HCT116 (cell line): ENCODE data around the gene C1orf53. TPM values are rescaled to one million over a fixed set of nuclear protein-coding genes. Genes with fewer than 3 reads are reported as not detected.

ENCODE experiments used
- ATAC-seq: fragments of 200-7000 bp; cut with Tn5 transposase; 2 replicates; pipeline ENCODE4 v1.9.1; 2020; ENCODE audit warnings: mild to moderate bottlenecking, moderate library complexity
- BruUV-seq: library from RNA; stranded (reverse); fragments of 400-500 nt; replicated peaks from 2 replicates; lab custom pipeline; 2021; lab: Mats Ljungman, UMichigan
- CTCF ChIA-PET: fragments of 300-600 bp; sonication (Branson Sonifier 250); formaldehyde crosslinking; loops from one replicate; lab custom pipeline; 2021; ENCODE audit warnings: antibody characterized with exemption; lab: Charles Lee
- POLR2A ChIA-PET: fragments of 300-600, 350-600 bp; sonication (Branson Sonifier 250); formaldehyde crosslinking; loops from one replicate; lab custom pipeline; 2021; ENCODE audit warnings: antibody characterized with exemption; lab: Charles Lee
- RAD21 ChIA-PET, 2 experiments: fragments of 300-600 bp; sonication (Branson Sonifier 250); formaldehyde crosslinking; loops; one replicate each; lab custom pipeline; 2023; ENCODE audit warnings: low total read pairs in 2 of 2; ENCODE audit not compliant: uncharacterized antibody in 2 of 2, unreplicated experiment in 2 of 2, low non-redundant PET in 1 of 2; lab: Charles Lee
- DNase-seq: peaks from one replicate; pipeline ENCODE4 v3.0.0-alpha.2; 2010; ENCODE audit warnings: low read depth, low spot score
- H2AFZ ChIP-seq: fragments of 200-600 bp; shearing (Covaris generic), sonication (generic); 2 replicates; pipeline ENCODE4 v1.6.1; 2017; ENCODE audit warnings: low read depth, mixed run types, mixed read lengths, antibody characterized with exemption, low read length; ENCODE audit not compliant: poor library complexity, severe bottlenecking
- H3K27ac ChIP-seq: 2 replicates; pipeline ENCODE4 v1.5.1; 2012; ENCODE audit warnings: low read depth, low read length
- H3K27me3 ChIP-seq: fragments of 200-600 bp; sonication (generic); 2 replicates; pipeline ENCODE4 v1.6.1; 2016; ENCODE audit warnings: mixed run types, low read length, mixed read lengths; ENCODE audit not compliant: insufficient read depth
- H3K36me3 ChIP-seq, 2 experiments: fragments of 200-500 bp in 1 of 2; fragments of 200-600 bp in 1 of 2; sonication (Bioruptor generic) in 1 of 2; sonication (generic) in 1 of 2; 2 replicates each; pipeline versions ENCODE4 v1.5.1 to v1.6.1; 2014 to 2016; ENCODE audit warnings: low read length in 2 of 2, inconsistent platforms in 1 of 2, mixed read lengths in 1 of 2, mixed run types in 1 of 2; ENCODE audit not compliant: insufficient read depth in 2 of 2, control insufficient read depth in 1 of 2
- H3K4me1 ChIP-seq, 2 experiments: fragments of 200-600 bp in 1 of 2; sonication (generic) in 1 of 2; 2 replicates each; pipeline versions ENCODE4 v1.5.1 to v1.6.1; 2012 to 2017; ENCODE audit warnings: low read length in 2 of 2, inconsistent platforms in 1 of 2, mild to moderate bottlenecking in 1 of 2, mixed read lengths in 1 of 2, mixed run types in 1 of 2, moderate library complexity in 1 of 2; ENCODE audit not compliant: insufficient read depth in 2 of 2, control insufficient read depth in 1 of 2
- H3K4me2 ChIP-seq: fragments of 200-600 bp; sonication (generic); 2 replicates; pipeline ENCODE4 v1.6.1; 2017; ENCODE audit warnings: mixed run types, low read length, mixed read lengths
- H3K4me3 ChIP-seq, 2 experiments: fragments of 200-600 bp in 1 of 2; sonication (generic) in 1 of 2; replicated peaks in 1 of 2; 2 replicates each; pipeline ENCODE4 v1.5.1; 2011 to 2016; ENCODE audit warnings: low read length in 2 of 2, control low read depth in 1 of 2, low read depth in 1 of 2, mild to moderate bottlenecking in 1 of 2, mixed read lengths in 1 of 2, mixed run types in 1 of 2
- H3K79me2 ChIP-seq: fragments of 200-600 bp; sonication (generic); 2 replicates; pipeline ENCODE4 v1.6.1; 2017; ENCODE audit warnings: mild to moderate bottlenecking, mixed run types, low read length, moderate library complexity, mixed read lengths; ENCODE audit not compliant: insufficient read depth
- H3K9ac ChIP-seq: fragments of 200-600 bp; sonication (generic); 2 replicates; pipeline ENCODE4 v1.6.1; 2016; ENCODE audit warnings: low read length, mixed read lengths
- H3K9me2 ChIP-seq: fragments of 200-600 bp; sonication (generic), shearing (Covaris generic); 2 replicates; pipeline ENCODE4 v1.6.1; 2017; ENCODE audit warnings: mixed run types, mild to moderate bottlenecking, moderate library complexity; ENCODE audit not compliant: insufficient read depth
- H3K9me3 ChIP-seq, 2 experiments: fragments of 200-500 bp in 1 of 2; fragments of 200-600 bp in 1 of 2; sonication (Bioruptor generic) in 1 of 2; sonication (generic) in 1 of 2; 2 replicates each; pipeline ENCODE4 v1.6.1; 2014 to 2017; ENCODE audit warnings: low read length in 2 of 2, mixed read lengths in 2 of 2, inconsistent platforms in 1 of 2, low read depth in 1 of 2, mild to moderate bottlenecking in 1 of 2, mixed run types in 1 of 2, moderate library complexity in 1 of 2; ENCODE audit not compliant: control insufficient read depth in 1 of 2, insufficient read depth in 1 of 2
- H4K20me1 ChIP-seq: fragments of 200-600 bp; sonication (generic), shearing (Covaris generic); 2 replicates; pipeline ENCODE4 v1.6.1; 2017; ENCODE audit warnings: mixed run types, mild to moderate bottlenecking, moderate library complexity; ENCODE audit not compliant: insufficient read depth
- CBX3 ChIP-seq: IDR thresholded peaks from 2 replicates; pipeline ENCODE4 v1.6.1; 2012; ENCODE audit warnings: low read depth
- CEBPB ChIP-seq: IDR thresholded peaks from 2 replicates; pipeline ENCODE4 v1.6.1; 2012; ENCODE audit warnings: low read depth
- ELF1 ChIP-seq: IDR thresholded peaks from 2 replicates; pipeline ENCODE4 v1.6.1; 2012; ENCODE audit warnings: low read depth, borderline replicate concordance
- EZH2phosphoT487 ChIP-seq: fragments of 200-600 bp; IDR thresholded peaks from 2 replicates; pipeline ENCODE4 v1.6.1; 2018; ENCODE audit warnings: antibody characterized with exemption, borderline replicate concordance
- POLR2A ChIP-seq: IDR thresholded peaks from 2 replicates; pipeline ENCODE4 v1.7.0; 2011; ENCODE audit warnings: borderline replicate concordance; ENCODE audit not compliant: insufficient read depth, insufficient read length; ENCODE audit errors: extremely low read depth
- POLR2AphosphoS5 ChIP-seq: IDR thresholded peaks from 2 replicates; pipeline ENCODE4 v1.6.1; 2011; ENCODE audit warnings: mild to moderate bottlenecking, low read depth, low read length, moderate library complexity
- ZBTB33 ChIP-seq: IDR thresholded peaks from 2 replicates; pipeline ENCODE4 v1.6.1; 2011; ENCODE audit warnings: mild to moderate bottlenecking, low read length, moderate library complexity; ENCODE audit not compliant: insufficient replicate concordance; ENCODE audit errors: extremely low read depth
- intact Hi-C: fragments of 100-400 bp; cut with micrococcal nuclease; formaldehyde crosslinking; loops from 2 replicates; pipeline ENCODE4 v1.10.0; 2022
- total RNA-seq: library from RNA; stranded (reverse); gene quantifications from one replicate; pipeline ENCODE4 v1.2.1, GENCODE V29; 2021; ENCODE audit not compliant: unreplicated experiment
- TF ChIP-seq, protein P1 (sequence below): IDR thresholded peaks from 2 replicates; pipeline ENCODE4 v1.6.1; 2012; ENCODE audit warnings: low read depth
- TF ChIP-seq, protein P2 (sequence below), 3 experiments: fragments of 200-600 bp in 1 of 3; sonication (generic) in 1 of 3; IDR thresholded peaks in 2 of 3; conservative IDR thresholded peaks in 1 of 3; 2 replicates each; pipeline ENCODE4 v1.5.1; 2012 to 2017; ENCODE audit warnings: low read depth in 2 of 3, low read length in 2 of 3, antibody characterized with exemption in 1 of 3, borderline replicate concordance in 1 of 3, control low read depth in 1 of 3, mild to moderate bottlenecking in 1 of 3, mixed read lengths in 1 of 3, mixed run types in 1 of 3, moderate library complexity in 1 of 3; ENCODE audit not compliant: insufficient read depth in 1 of 3

The C1orf53 gene
- total RNA-seq, 1 experiment from 2014 or later, result 4.2 TPM

- POLR2A ChIA-PET, result no interaction called here
- Histone ChIP-seq H3K4me1 (peaks cover 5 to 19% of the 10 kb centered on the region in 2 experiments; a peak in 3 of 4 replicates), H3K36me3 (no peaks in the 10 kb centered on the region), H3K79me2 (no peaks in the 10 kb centered on the region), H3K4me3 (no peak overlapping the region), H3K4me2 (no peak overlapping the region), H4K20me1 (no peaks in the 10 kb centered on the region), H3K27ac (no peak overlapping the region), H3K9ac (no peak overlapping the region), H3K9me3 (no peaks in the 10 kb centered on the region), H3K27me3 (no peaks in the 10 kb centered on the region; the same call in 1 of the 2 replicates)
- no peak for ATAC-seq
- CTCF ChIA-PET, result interaction anchor here (2.6 to 3.2 kb wide), 2 partner anchors 10 to 295 kb away, joined by 13 to 19 read pairs; partner anchors contain the start of gene C1orf53
- no TSS peak for BruUV-seq
- no peak for TF ChIP-seq ELF1
- TF ChIP-seq, all 23 proteins: peak for 0
- RAD21 ChIA-PET, result no interaction called here
- Histone ChIP-seq H2AFZ (no peak overlapping the region), H3K9me2 (no peaks in the 10 kb centered on the region)
- no peak for DNase-seq
- intact Hi-C loops, result loop anchor here (2.0 kb wide), 1 partner anchor 295 kb away; no protein-coding TSS in a partner anchor
These were observed 11.3 kb downstream of the C1orf53 start for GRCh38 chr1:197913495-197914276.

DNA sequence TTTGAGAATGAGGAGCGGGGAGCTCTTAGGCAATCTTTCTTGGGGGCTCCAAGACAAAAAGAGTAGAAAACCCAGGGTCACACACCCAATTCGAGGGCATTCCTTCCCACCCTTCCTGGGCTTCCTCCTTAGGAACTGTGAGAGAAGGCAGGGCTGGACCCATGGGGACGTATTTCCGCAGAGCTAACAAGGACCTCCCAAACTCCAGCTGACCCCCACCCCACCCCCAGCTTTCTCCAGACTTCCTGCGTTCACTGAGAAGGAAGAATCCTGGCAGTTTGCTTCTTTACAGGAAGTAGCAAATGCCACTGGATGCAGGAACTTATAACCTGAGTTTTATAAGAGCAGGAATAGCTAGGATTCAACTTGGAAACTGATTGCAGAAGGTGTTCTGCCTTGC, 12.1 kb downstream of the C1orf53 start:
- no peak overlapping the region for H3K27ac ChIP-seq
- RAD21 ChIA-PET, result no interaction called here
- H3K79me2 ChIP-seq, result no peaks in the 10 kb centered on the region
- POLR2A ChIA-PET, result interaction anchor here (0.8 kb wide), 1 partner anchor 12 kb away, joined by 3 read pairs; the partner anchor contains the start of gene C1orf53
- no peak overlapping the region for H3K9ac ChIP-seq
- no peak for DNase-seq
- H4K20me1 ChIP-seq, result no peaks in the 10 kb centered on the region
- H3K4me3 ChIP-seq, result no peak overlapping the region
- BruUV-seq, result no TSS peak
- no peak for ATAC-seq
- H3K9me3 ChIP-seq, result no peaks in the 10 kb centered on the region
- no peaks in the 10 kb centered on the region for H3K9me2 ChIP-seq
- H3K36me3 ChIP-seq, result no peaks in the 10 kb centered on the region
- CTCF ChIA-PET, result interaction anchor here (1.2 to 3.2 kb wide), 5 partner anchors 10 to 296 kb away, joined by 3 to 19 read pairs (median 10); partner anchors contain the start of gene C1orf53
- peaks cover 5 to 15% of the 10 kb centered on the region in 2 experiments; a peak in 3 of 4 replicates for H3K4me1 ChIP-seq
- no peak overlapping the region for H2AFZ ChIP-seq
- no peak overlapping the region for H3K4me2 ChIP-seq
- intact Hi-C loops, result loop anchor here (2.0 kb wide), 1 partner anchor 296 kb away; no protein-coding TSS in a partner anchor
- no peaks in the 10 kb centered on the region for H3K27me3 ChIP-seq
- TF ChIP-seq POLR2AphosphoS5 (no peak), ZBTB33 (no peak), ELF1 (no peak), EZH2phosphoT487 (no peak), POLR2A (no peak), CEBPB (no peak), CBX3 (no peak)
- TF ChIP-seq, protein P1, sequence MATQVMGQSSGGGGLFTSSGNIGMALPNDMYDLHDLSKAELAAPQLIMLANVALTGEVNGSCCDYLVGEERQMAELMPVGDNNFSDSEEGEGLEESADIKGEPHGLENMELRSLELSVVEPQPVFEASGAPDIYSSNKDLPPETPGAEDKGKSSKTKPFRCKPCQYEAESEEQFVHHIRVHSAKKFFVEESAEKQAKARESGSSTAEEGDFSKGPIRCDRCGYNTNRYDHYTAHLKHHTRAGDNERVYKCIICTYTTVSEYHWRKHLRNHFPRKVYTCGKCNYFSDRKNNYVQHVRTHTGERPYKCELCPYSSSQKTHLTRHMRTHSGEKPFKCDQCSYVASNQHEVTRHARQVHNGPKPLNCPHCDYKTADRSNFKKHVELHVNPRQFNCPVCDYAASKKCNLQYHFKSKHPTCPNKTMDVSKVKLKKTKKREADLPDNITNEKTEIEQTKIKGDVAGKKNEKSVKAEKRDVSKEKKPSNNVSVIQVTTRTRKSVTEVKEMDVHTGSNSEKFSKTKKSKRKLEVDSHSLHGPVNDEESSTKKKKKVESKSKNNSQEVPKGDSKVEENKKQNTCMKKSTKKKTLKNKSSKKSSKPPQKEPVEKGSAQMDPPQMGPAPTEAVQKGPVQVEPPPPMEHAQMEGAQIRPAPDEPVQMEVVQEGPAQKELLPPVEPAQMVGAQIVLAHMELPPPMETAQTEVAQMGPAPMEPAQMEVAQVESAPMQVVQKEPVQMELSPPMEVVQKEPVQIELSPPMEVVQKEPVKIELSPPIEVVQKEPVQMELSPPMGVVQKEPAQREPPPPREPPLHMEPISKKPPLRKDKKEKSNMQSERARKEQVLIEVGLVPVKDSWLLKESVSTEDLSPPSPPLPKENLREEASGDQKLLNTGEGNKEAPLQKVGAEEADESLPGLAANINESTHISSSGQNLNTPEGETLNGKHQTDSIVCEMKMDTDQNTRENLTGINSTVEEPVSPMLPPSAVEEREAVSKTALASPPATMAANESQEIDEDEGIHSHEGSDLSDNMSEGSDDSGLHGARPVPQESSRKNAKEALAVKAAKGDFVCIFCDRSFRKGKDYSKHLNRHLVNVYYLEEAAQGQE, result no peak
- TF ChIP-seq, protein P2, sequence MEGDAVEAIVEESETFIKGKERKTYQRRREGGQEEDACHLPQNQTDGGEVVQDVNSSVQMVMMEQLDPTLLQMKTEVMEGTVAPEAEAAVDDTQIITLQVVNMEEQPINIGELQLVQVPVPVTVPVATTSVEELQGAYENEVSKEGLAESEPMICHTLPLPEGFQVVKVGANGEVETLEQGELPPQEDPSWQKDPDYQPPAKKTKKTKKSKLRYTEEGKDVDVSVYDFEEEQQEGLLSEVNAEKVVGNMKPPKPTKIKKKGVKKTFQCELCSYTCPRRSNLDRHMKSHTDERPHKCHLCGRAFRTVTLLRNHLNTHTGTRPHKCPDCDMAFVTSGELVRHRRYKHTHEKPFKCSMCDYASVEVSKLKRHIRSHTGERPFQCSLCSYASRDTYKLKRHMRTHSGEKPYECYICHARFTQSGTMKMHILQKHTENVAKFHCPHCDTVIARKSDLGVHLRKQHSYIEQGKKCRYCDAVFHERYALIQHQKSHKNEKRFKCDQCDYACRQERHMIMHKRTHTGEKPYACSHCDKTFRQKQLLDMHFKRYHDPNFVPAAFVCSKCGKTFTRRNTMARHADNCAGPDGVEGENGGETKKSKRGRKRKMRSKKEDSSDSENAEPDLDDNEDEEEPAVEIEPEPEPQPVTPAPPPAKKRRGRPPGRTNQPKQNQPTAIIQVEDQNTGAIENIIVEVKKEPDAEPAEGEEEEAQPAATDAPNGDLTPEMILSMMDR (IDR thresholded peaks at IDR 0.05 in 2 of 3, conservative IDR thresholded peaks at IDR 0.05 in 1 of 3; ENCODE audit: borderline replicate concordance in 1 of 3, insufficient read depth in 1 of 3, low read depth in 2 of 3, low read length in 2 of 3), result no peak
